Activated gamma-delta T cell (primary cell): ENCODE data around the gene CALHM6.

Source experiments
- DNase-seq: peaks from one replicate; lab custom pipeline; 2025; lab: John Stamatoyannopoulos, UW

Gene CALHM6

GRCh38 chr6:116445102-116445501 is 16.1 kb upstream of the CALHM6 start:
- no peak for DNase-seq

- no peak for DNase-seq
Measured at GRCh38 chr6:116446399-116446798, 14.8 kb upstream of the CALHM6 start.

- no peak for DNase-seq
Measured at GRCh38 chr6:116447052-116447451, 14.1 kb upstream of the CALHM6 start.

- no peak for DNase-seq
Measured at GRCh38 chr6:116447496-116448011, 13.6 kb upstream of the CALHM6 start.

- DNase-seq: no peak
Measured at GRCh38 chr6:116449565-116449964, 11.6 kb upstream of the CALHM6 start.

GRCh38 chr6:116450185-116450710 is 10.9 kb upstream of the CALHM6 start:
- no peak for DNase-seq

- DNase-seq: no peak
Measured at GRCh38 chr6:116450769-116451740, 10.1 kb upstream of the CALHM6 start.

GRCh38 chr6:116451916-116452315 is 9.3 kb upstream of the CALHM6 start:
- no peak for DNase-seq

GRCh38 chr6:116452531-116452930 is 8.6 kb upstream of the CALHM6 start:
- DNase-seq: no peak

- DNase-seq: no peak
Measured at GRCh38 chr6:116456106-116456505, 5.1 kb upstream of the CALHM6 start.

- DNase-seq: no peak
Measured at GRCh38 chr6:116456927-116457326, 4.2 kb upstream of the CALHM6 start.

- DNase-seq: no peak
Measured at GRCh38 chr6:116458264-116458663, 2.9 kb upstream of the CALHM6 start.

- no peak for DNase-seq
Measured at GRCh38 chr6:116459927-116460326, 1.2 kb upstream of the CALHM6 start.

- DNase-seq: peak; percentile 24
Measured at GRCh38 chr6:116461932-116462885, 1.0 kb downstream of the CALHM6 start.

- no peak for DNase-seq
Measured at GRCh38 chr6:116463301-116463700, 2.1 kb downstream of the CALHM6 start.

- DNase-seq: no peak
Measured at GRCh38 chr6:116465246-116465645, 4.1 kb downstream of the CALHM6 start.

- no peak for DNase-seq
Measured at GRCh38 chr6:116467096-116467495, 5.9 kb downstream of the CALHM6 start.

GRCh38 chr6:116467514-116467913 is 6.3 kb downstream of the CALHM6 start:
- no peak for DNase-seq

- DNase-seq: no peak
Measured at GRCh38 chr6:116468293-116468692, 7.1 kb downstream of the CALHM6 start.

GRCh38 chr6:116471531-116471930 is 10.4 kb downstream of the CALHM6 start:
- no peak for DNase-seq

GRCh38 chr6:116472706-116473105 is 11.5 kb downstream of the CALHM6 start:
- DNase-seq: no peak

GRCh38 chr6:116475141-116475540 is 14.0 kb downstream of the CALHM6 start:
- DNase-seq: no peak
